ENCODE data around the gene ADD2.

Gene ADD2

DNA sequence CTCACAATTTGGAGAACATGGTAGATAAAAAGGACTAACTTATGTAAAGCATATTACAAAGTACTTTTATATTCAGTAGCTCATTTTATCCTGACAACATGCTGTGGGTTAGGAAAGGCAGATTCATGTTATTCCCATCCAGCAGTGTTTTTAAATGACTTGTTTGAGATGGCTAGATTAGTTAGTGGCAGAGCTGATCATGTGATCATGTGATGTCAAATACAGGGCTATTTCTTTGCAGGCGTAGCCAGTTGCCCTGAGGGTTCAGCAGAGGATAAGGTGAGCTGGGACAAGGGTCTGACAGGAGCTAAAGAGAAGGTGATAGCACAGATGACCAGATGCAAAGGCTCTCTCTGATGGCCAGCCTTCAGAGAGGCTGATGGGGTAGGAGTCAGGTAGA is 97.8 kb downstream of the ADD2 start:
- no peak overlapping the region for H3K4me3 ChIP-seq (ENCODE audit: low read length)
- TF ChIP-seq, protein P1, sequence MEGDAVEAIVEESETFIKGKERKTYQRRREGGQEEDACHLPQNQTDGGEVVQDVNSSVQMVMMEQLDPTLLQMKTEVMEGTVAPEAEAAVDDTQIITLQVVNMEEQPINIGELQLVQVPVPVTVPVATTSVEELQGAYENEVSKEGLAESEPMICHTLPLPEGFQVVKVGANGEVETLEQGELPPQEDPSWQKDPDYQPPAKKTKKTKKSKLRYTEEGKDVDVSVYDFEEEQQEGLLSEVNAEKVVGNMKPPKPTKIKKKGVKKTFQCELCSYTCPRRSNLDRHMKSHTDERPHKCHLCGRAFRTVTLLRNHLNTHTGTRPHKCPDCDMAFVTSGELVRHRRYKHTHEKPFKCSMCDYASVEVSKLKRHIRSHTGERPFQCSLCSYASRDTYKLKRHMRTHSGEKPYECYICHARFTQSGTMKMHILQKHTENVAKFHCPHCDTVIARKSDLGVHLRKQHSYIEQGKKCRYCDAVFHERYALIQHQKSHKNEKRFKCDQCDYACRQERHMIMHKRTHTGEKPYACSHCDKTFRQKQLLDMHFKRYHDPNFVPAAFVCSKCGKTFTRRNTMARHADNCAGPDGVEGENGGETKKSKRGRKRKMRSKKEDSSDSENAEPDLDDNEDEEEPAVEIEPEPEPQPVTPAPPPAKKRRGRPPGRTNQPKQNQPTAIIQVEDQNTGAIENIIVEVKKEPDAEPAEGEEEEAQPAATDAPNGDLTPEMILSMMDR (IDR thresholded peaks at IDR 0.05; ENCODE audit: insufficient read depth, low read depth, low read length, missing control alignments): no peak
- DNase-seq (ENCODE audit: low read depth): no peak

DNA sequence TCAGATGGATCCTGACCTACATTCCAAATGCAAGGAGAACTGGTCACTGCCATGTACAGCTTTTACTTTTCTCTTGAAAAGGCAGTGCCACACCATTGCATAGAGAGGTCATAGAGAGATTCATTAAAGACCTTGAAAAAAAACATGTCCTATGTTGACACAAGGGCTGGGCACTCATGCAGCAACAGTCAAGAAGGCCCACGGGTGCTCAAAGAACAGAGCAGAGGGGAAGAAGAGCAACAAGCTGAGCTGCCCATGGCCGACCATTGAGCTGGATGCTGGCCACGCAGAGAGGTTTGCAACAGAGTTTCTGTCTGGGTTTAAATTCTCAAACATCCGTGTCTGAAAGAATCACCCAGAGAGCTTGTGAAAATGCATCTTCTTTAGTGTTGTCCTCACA is 99.1 kb downstream of the ADD2 start:
- TF ChIP-seq, protein P1 (IDR thresholded peaks at IDR 0.05; ENCODE audit: insufficient read depth, low read depth, low read length, missing control alignments): no peak
- no peak overlapping the region for H3K4me3 ChIP-seq (ENCODE audit: low read length)
- no peak for DNase-seq (ENCODE audit: low read depth)

DNA sequence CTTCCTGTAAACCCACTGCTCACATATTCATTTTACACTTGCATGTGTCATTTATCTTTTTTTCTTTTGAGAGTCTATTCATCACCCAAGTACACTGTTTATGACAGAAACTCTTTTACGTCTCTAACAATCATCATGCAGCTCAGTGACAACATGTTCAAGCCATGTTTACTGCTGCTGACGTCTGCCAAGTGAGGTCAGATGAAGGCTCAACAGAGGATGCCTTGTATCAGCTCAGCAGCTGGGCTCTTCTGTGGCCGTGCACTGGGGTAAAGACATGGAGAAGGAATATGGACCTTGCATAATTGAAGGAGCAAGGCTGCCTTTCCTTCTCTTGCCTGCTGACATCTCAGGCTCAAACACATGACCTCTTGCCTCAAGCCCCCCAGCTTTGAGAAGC is 99.6 kb downstream of the ADD2 start:
- TF ChIP-seq, protein P1 (IDR thresholded peaks at IDR 0.05; ENCODE audit: insufficient read depth, low read depth, low read length, missing control alignments): no peak
- H3K4me3 ChIP-seq (ENCODE audit: low read length): no peak overlapping the region
- DNase-seq (ENCODE audit: low read depth): no peak

DNA sequence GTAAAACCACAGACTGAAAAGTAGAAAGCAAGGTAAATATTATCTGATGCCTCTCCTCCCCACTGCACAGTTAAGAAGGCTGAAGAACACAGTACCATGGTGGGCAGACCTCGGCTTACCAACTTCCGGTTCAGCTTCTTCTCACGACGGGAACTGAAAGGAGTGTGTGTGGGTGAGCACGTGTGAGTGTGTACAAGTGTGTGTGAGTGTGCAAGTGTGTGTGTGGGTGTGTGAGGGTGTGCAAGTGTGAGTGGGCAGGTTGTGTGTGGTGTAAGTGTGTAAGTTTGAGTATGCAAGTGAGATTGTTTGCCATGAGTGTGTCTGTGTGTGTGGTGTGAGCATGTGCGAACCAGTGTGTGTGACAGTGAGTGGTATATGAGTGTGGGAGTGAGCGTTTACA is 103.5 kb downstream of the ADD2 start:
- H3K4me3 ChIP-seq (ENCODE audit: low read length): no peak overlapping the region
- TF ChIP-seq, protein P1 (IDR thresholded peaks at IDR 0.05; ENCODE audit: insufficient read depth, low read depth, low read length, missing control alignments): no peak
- no peak for DNase-seq (ENCODE audit: low read depth)

DNA sequence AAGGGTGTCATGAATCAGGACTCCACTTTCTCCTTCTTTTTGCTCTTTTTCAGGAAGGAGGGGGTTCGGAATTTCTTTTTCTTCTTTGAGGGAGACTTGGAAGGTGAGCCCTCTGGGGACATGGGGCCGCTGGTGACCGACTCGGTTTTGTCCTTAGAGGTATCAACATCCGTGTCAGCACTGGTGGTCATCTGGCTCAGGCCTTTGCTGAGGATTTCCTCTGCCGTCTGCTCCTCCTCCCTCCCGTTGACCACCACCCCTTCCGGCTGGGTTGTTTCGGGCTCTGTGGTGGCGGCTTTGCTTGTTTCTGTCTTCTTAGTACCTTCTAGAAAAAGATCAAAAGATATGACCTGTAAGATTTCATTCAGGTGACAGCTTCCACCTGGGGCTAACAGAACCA is 104.6 kb downstream of the ADD2 start:
- TF ChIP-seq, protein P1 (IDR thresholded peaks at IDR 0.05; ENCODE audit: insufficient read depth, low read depth, low read length, missing control alignments): no peak
- DNase-seq (ENCODE audit: low read depth): no peak
- no peak overlapping the region for H3K4me3 ChIP-seq (ENCODE audit: low read length)

DNA sequence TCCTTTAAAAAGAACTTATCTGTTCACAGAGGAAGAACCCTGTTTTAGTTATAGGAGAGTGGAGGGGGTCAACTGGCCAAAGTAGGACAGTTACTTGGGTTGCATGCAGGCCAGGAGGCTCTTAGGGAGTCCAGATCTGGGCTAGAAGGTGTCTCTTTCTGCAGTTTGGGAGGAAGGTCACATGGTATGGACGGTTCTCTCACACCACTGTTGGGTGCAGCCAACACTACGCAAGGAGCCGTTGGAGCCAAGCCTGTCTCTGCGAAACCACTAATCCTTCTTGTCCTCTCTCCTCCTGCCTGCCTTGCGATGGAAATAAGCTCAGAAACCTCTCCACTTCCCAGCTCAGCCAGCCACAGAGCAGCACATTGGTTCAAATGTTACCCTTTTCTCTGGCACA is 108.4 kb downstream of the ADD2 start:
- no peak overlapping the region for H3K4me3 ChIP-seq (ENCODE audit: low read length)
- no peak for DNase-seq (ENCODE audit: low read depth)
- TF ChIP-seq, protein P1 (IDR thresholded peaks at IDR 0.05; ENCODE audit: insufficient read depth, low read depth, low read length, missing control alignments): no peak

DNA sequence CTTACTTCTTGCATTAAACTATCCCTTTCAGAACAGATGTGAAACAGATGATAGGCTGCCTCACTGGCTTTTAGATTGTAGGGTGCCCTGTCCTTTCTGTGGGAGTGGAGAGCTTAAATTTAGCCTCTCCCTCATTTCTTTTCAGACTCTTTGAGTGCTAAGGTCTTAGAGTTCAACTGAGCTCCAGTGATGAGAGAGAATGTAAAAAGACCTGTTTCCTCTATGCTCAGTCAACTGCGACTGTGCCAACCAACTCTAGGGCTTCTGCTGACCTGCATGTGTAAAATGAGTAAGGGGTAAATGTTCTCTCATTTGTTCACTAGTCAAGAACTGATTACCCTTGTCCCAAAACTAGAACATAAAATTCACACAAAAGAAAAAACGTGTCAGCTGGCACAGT is 109.5 kb downstream of the ADD2 start:
- no peak overlapping the region for H3K4me3 ChIP-seq (ENCODE audit: low read length)
- TF ChIP-seq, protein P1 (IDR thresholded peaks at IDR 0.05; ENCODE audit: insufficient read depth, low read depth, low read length, missing control alignments): no peak
- DNase-seq (ENCODE audit: low read depth): no peak

All from epithelial cell of esophagus (primary cell).